CD4-positive, alpha-beta memory T cell (primary cell): ENCODE results near the gene MAG. TPM values are rescaled to one million over a fixed set of nuclear protein-coding genes. Genes with fewer than 3 reads are reported as not detected.

Source experiments
- CTCF ChIA-PET: fragments of 350-600 bp; sonication (Branson Sonifier 250); formaldehyde crosslinking; loops from one replicate; lab custom pipeline; 2021; ENCODE audit warnings: inconsistent platforms; ENCODE audit not compliant: partially characterized antibody; lab: Charles Lee
- POLR2A ChIA-PET: fragments of 350-600 bp; sonication (Branson Sonifier 250); formaldehyde crosslinking; loops from one replicate; lab custom pipeline; 2021; ENCODE audit not compliant: partially characterized antibody; lab: Charles Lee
- DNase-seq, 5 donors: peaks; one replicate each; pipeline versions ENCODE4 v3.0.0 to v3.0.0-alpha.2; 2020 to 2022; ENCODE audit warnings: mixed read lengths in 1 of 5
- H3K27ac ChIP-seq: one replicate; pipeline ENCODE4 v1.7.0; 2013; ENCODE audit warnings: low read depth, low read length
- H3K27me3 ChIP-seq: 2 replicates; pipeline ENCODE4 v1.7.0; 2013; ENCODE audit warnings: mild to moderate bottlenecking, low read length, moderate library complexity; ENCODE audit not compliant: insufficient read depth
- H3K36me3 ChIP-seq: 2 replicates; pipeline ENCODE4 v1.7.0; 2013; ENCODE audit warnings: mild to moderate bottlenecking, low read length, moderate library complexity; ENCODE audit not compliant: insufficient read depth
- H3K4me1 ChIP-seq: 2 replicates; pipeline ENCODE4 v1.7.0; 2013; ENCODE audit warnings: mild to moderate bottlenecking, low read length, moderate library complexity; ENCODE audit not compliant: insufficient read depth
- H3K4me3 ChIP-seq, 2 donors: one replicate each; pipeline ENCODE4 v1.7.0; 2013; ENCODE audit warnings: low read length in 2 of 2, mild to moderate bottlenecking in 1 of 2
- H3K9me3 ChIP-seq, 2 donors: one replicate each; pipeline ENCODE4 v1.7.0; 2013; ENCODE audit warnings: low read length in 2 of 2, control low read depth in 1 of 2; ENCODE audit not compliant: control insufficient read depth in 1 of 2
- H3K27ac Mint-ChIP-seq, 7 donors: one replicate each; pipeline ENCODE4 v1.8.0; 2020 to 2021; ENCODE audit warnings: mixed read lengths in 7 of 7, mild to moderate bottlenecking in 6 of 7, inconsistent platforms in 3 of 7, moderate library complexity in 3 of 7
- H3K27me3 Mint-ChIP-seq, 2 donors: one replicate each; pipeline ENCODE4 v1.8.0; 2020 to 2021; ENCODE audit warnings: mixed read lengths in 2 of 2
- H3K36me3 Mint-ChIP-seq, 2 donors: one replicate each; pipeline ENCODE4 v1.8.0; 2020 to 2021; ENCODE audit warnings: mixed read lengths in 2 of 2, inconsistent platforms in 1 of 2, mild to moderate bottlenecking in 1 of 2
- H3K4me1 Mint-ChIP-seq, 4 donors: one replicate each; pipeline ENCODE4 v1.8.0; 2020 to 2021; ENCODE audit warnings: mixed read lengths in 4 of 4, mild to moderate bottlenecking in 1 of 4
- H3K4me3 Mint-ChIP-seq, 8 donors: one replicate each; pipeline ENCODE4 v1.8.0; 2020 to 2021; ENCODE audit warnings: mixed read lengths in 8 of 8, mild to moderate bottlenecking in 7 of 8, moderate library complexity in 6 of 8, inconsistent platforms in 3 of 8
- H3K9me3 Mint-ChIP-seq, 8 donors: one replicate each; pipeline ENCODE4 v1.8.0; 2020 to 2021; ENCODE audit warnings: mixed read lengths in 8 of 8, mild to moderate bottlenecking in 5 of 8, inconsistent platforms in 3 of 8, moderate library complexity in 1 of 8
- intact Hi-C: fragments of 100-400 bp; cut with micrococcal nuclease; formaldehyde crosslinking; loops from one replicate; pipeline ENCODE4 v1.15.1; 2023
- polyA plus RNA-seq, 2 donors: library from polyadenylated mRNA; unstranded; fragments of 300-500 nt; fragmentation: Illumina TruSeq; gene quantifications; one replicate each; pipeline ENCODE4 v1.2.3, GENCODE V29; 2021
- total RNA-seq, 2 experiments: library from RNA; stranded (reverse); gene quantifications; one replicate each; pipeline ENCODE4 v1.2.3, GENCODE V29; 2021

MAG gene, protein sequence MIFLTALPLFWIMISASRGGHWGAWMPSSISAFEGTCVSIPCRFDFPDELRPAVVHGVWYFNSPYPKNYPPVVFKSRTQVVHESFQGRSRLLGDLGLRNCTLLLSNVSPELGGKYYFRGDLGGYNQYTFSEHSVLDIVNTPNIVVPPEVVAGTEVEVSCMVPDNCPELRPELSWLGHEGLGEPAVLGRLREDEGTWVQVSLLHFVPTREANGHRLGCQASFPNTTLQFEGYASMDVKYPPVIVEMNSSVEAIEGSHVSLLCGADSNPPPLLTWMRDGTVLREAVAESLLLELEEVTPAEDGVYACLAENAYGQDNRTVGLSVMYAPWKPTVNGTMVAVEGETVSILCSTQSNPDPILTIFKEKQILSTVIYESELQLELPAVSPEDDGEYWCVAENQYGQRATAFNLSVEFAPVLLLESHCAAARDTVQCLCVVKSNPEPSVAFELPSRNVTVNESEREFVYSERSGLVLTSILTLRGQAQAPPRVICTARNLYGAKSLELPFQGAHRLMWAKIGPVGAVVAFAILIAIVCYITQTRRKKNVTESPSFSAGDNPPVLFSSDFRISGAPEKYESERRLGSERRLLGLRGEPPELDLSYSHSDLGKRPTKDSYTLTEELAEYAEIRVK
- total RNA-seq (not detected), polyA plus RNA-seq (not detected)

GRCh38 chr19:35291916-35292315, at the start of gene MAG:
MAG (plus strand) TSS chr19:35292161; CDS start chr19:35295409, 3,248 bp downstream.
- Histone ChIP-seq H3K4me1 (peaks cover 14% of the 10 kb centered on the region), H3K4me3 (no peak within 1 kb of the TSS), H3K36me3 (no peaks in the 10 kb centered on the region), H3K27me3 (no peaks in the 10 kb centered on the region), H3K9me3 (no peaks in the 10 kb centered on the region), H3K27ac (no peak within 1 kb of the TSS)
- H3K36me3 Mint-ChIP-seq: no peaks in the 10 kb centered on the region
- H3K27ac Mint-ChIP-seq: peak within 1 kb of the TSS in 1 of 7 donors; percentile 72
- H3K4me3 Mint-ChIP-seq: no peak within 1 kb of the TSS
- peaks cover 0 to 8% (median 5%) of the 10 kb centered on the region in 4 donors for H3K4me1 Mint-ChIP-seq
- ChIA-PET POLR2A (no interaction called here), CTCF (no interaction called here)
- no peaks in the 10 kb centered on the region for H3K9me3 Mint-ChIP-seq
- intact Hi-C loops: no loop called here
- H3K27me3 Mint-ChIP-seq: no peaks in the 10 kb centered on the region
- no peak for DNase-seq

GRCh38 chr19:35246466-35247092, 45.4 kb upstream of the MAG start:
- CTCF ChIA-PET: no interaction called here
- Histone ChIP-seq H3K4me1 (peaks cover 27% of the 10 kb centered on the region), H3K27ac (no peak overlapping the region), H3K27me3 (no peaks in the 10 kb centered on the region), H3K36me3 (peaks cover 3% of the 10 kb centered on the region), H3K4me3 (no peak overlapping the region), H3K9me3 (no peaks in the 10 kb centered on the region)
- intact Hi-C loops: loop anchor here (5.0 kb wide), 1 partner anchor 101 kb away; the partner anchor contains the start of gene FFAR1
- peaks cover 16 to 51% (median 33%) of the 10 kb centered on the region in 4 donors for H3K4me1 Mint-ChIP-seq
- POLR2A ChIA-PET: no interaction called here
- peak overlapping the region; percentile 34 to 97 (median 91) for H3K27ac Mint-ChIP-seq
- no peak for DNase-seq
- peaks cover 11 to 20% of the 10 kb centered on the region in 2 donors for H3K36me3 Mint-ChIP-seq
- peaks cover 0 to 2% of the 10 kb centered on the region in 2 donors for H3K27me3 Mint-ChIP-seq
- H3K9me3 Mint-ChIP-seq: peaks cover 0 to 8% (median 2%) of the 10 kb centered on the region in 8 donors
- peak overlapping the region in 6 of 8 donors; percentile 91 to 94 (median 93) for H3K4me3 Mint-ChIP-seq

- Mint-ChIP-seq H3K9me3 (peaks cover 0 to 5% (median 0%) of the 10 kb centered on the region in 8 donors), H3K4me1 (peaks cover 18 to 52% (median 32%) of the 10 kb centered on the region in 4 donors), H3K36me3 (peaks cover 11 to 23% of the 10 kb centered on the region in 2 donors), H3K27ac (peak overlapping the region; percentile 88 to 97 (median 91)), H3K4me3 (peak overlapping the region; percentile 91 to 94 (median 93)), H3K27me3 (no peaks in the 10 kb centered on the region)
- intact Hi-C loops: loop anchor here (1.0 to 5.0 kb wide), 7 partner anchors 7 to 248 kb away; partner anchors contain the start of gene FFAR1
- H3K36me3 ChIP-seq: peaks cover 3% of the 10 kb centered on the region
- H3K4me1 ChIP-seq: peaks cover 24% of the 10 kb centered on the region
- ChIA-PET POLR2A (interaction anchor here (0.6 to 1.7 kb wide), 7 partner anchors 11 to 78 kb away, joined by 3 to 11 read pairs (median 4); no protein-coding TSS in a partner anchor), CTCF (interaction anchor here (1.1 kb wide), 1 partner anchor 37 kb away, joined by 3 read pairs; no protein-coding TSS in a partner anchor)
- peak overlapping the region; percentile 61 for H3K27ac ChIP-seq
- peak overlapping the region; percentile 94 for H3K4me3 ChIP-seq
- H3K27me3 ChIP-seq: no peaks in the 10 kb centered on the region
- peak in 4 of 5 donors; percentile 48 to 53 (median 51) for DNase-seq
- no peaks in the 10 kb centered on the region for H3K9me3 ChIP-seq
Observed at GRCh38 chr19:35247526-35248309, 44.2 kb upstream of the MAG start.

DNA sequence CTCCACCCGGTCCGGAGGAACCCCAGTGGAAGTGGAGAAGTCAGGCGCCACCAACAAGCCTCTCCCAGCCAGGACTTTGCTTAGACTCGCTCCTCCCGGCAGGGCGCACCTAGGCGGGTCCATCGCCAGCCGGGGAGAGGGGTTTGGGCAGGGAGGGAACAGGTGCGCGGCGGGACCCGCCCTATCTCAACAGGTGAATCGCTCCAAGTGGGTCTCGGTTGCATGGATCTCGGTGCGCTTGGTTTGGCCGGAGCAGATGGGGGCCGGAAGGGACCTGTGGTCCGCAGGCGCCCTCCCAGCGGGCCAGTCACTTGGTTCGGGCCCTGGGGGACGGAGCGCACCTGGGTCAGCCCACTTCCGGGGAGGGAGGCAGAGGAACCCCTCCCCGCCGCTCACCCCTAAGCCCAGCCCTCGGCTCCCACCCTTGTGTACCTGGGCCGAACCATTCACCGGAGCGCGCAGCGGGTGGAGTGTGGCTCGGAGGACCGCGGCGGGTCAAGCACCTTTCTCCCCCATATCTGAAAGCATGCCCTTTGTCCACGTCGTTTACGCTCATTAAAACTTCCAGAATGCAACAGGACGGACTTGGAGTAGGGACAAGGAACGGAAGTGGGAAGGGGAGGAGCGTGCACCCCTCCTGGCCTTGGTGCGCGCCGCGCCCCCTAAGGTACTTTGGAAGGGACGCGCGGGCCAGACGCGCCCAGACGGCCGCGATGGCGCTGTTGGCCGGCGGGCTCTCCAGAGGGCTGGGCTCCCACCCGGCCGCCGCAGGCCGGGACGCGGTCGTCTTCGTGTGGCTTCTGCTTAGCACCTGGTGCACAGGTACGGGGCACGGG, 43.4 kb upstream of the MAG start, which contains the start of gene LSR:
LSR (plus strand) TSS at position 693 of the 836 bp plus-strand sequence; CDS start at position 714, 21 bp downstream.
- Histone ChIP-seq H3K36me3 (peaks cover 7% of the 10 kb centered on the region), H3K9me3 (no peaks in the 10 kb centered on the region), H3K4me1 (peaks cover 24% of the 10 kb centered on the region), H3K4me3 (peak within 1 kb of the TSS; percentile 94), H3K27ac (peak within 1 kb of the TSS; percentile 61), H3K27me3 (no peaks in the 10 kb centered on the region)
- Mint-ChIP-seq H3K36me3 (peaks cover 14 to 27% of the 10 kb centered on the region in 2 donors), H3K27me3 (no peaks in the 10 kb centered on the region), H3K27ac (peak within 1 kb of the TSS; percentile 88 to 97 (median 91)), H3K4me1 (peaks cover 20 to 57% (median 33%) of the 10 kb centered on the region in 4 donors), H3K4me3 (peak within 1 kb of the TSS; percentile 91 to 94 (median 93)), H3K9me3 (peaks cover 0 to 5% (median 0%) of the 10 kb centered on the region in 8 donors)
- POLR2A ChIA-PET: interaction anchor here (0.6 to 1.7 kb wide), 7 partner anchors 12 to 78 kb away, joined by 3 to 11 read pairs (median 4); no protein-coding TSS in a partner anchor
- peak; percentile 79 to 84 (median 83) for DNase-seq
- intact Hi-C loops: loop anchor here (1.0 to 5.0 kb wide), 7 partner anchors 8 to 247 kb away; partner anchors contain the start of gene FFAR1
- CTCF ChIA-PET: interaction anchor here (1.1 kb wide), 1 partner anchor 37 kb away, joined by 3 read pairs; no protein-coding TSS in a partner anchor

GRCh38 chr19:35249146-35249847, 42.7 kb upstream of the MAG start:
- H3K4me1 ChIP-seq: peaks cover 24% of the 10 kb centered on the region
- Mint-ChIP-seq H3K4me3 (peak overlapping the region; percentile 91 to 94 (median 93)), H3K9me3 (peaks cover 0 to 4% (median 0%) of the 10 kb centered on the region in 8 donors), H3K27me3 (no peaks in the 10 kb centered on the region), H3K36me3 (peaks cover 14 to 27% of the 10 kb centered on the region in 2 donors), H3K4me1 (peaks cover 20 to 57% (median 33%) of the 10 kb centered on the region in 4 donors), H3K27ac (peak overlapping the region; percentile 88 to 97 (median 91))
- intact Hi-C loops: loop anchor here (2.0 to 5.0 kb wide), 3 partner anchors 98 to 220 kb away; partner anchors contain the start of gene FFAR1
- POLR2A ChIA-PET: interaction anchor here (1.0 to 2.1 kb wide), 3 partner anchors 8 to 15 kb away, joined by 4 to 15 read pairs (median 4); no protein-coding TSS in a partner anchor
- peak in 1 of 5 donors; percentile 32 for DNase-seq
- CTCF ChIA-PET: no interaction called here
- peak overlapping the region; percentile 61 for H3K27ac ChIP-seq
- H3K36me3 ChIP-seq: peaks cover 9% of the 10 kb centered on the region
- H3K9me3 ChIP-seq: no peaks in the 10 kb centered on the region
- no peaks in the 10 kb centered on the region for H3K27me3 ChIP-seq
- H3K4me3 ChIP-seq: peak overlapping the region; percentile 94
